CD4-positive, alpha-beta T cell (primary cell): ENCODE data around the gene E2F1. TPM values are rescaled to one million over a fixed set of nuclear protein-coding genes. Genes with fewer than 3 reads are reported as not detected.
A peak's percentile ranks its signal among the peaks of the same experiment; 100 is the strongest.

Source experiments
- ATAC-seq: fragments of 200-7000 bp; cut with Tn5 transposase; one replicate; pipeline ENCODE4 v1.10.0; 2022; ENCODE audit warnings: mild to moderate bottlenecking; ENCODE audit not compliant: poor library complexity
- CTCF ChIA-PET: fragments of 350-600 bp; sonication (Branson Sonifier 250); formaldehyde crosslinking; loops from one replicate; lab custom pipeline; 2021; ENCODE audit warnings: antibody characterized with exemption, inconsistent platforms; lab: Charles Lee
- POLR2A ChIA-PET: fragments of 350-600 bp; sonication (Branson Sonifier 250); formaldehyde crosslinking; loops from one replicate; lab custom pipeline; 2021; ENCODE audit warnings: antibody characterized with exemption, inconsistent platforms; lab: Charles Lee
- DNase-seq, 14 experiments: peaks; one replicate each; pipeline ENCODE4 v3.0.0-alpha.2; 2013 to 2020; ENCODE audit warnings: mixed read lengths in 2 of 14
- H3K27ac ChIP-seq, 2 donors: one replicate each; pipeline versions ENCODE4 v1.5.1 to v1.7.0; 2013; ENCODE audit warnings: low read length in 2 of 2, low read depth in 1 of 2, mild to moderate bottlenecking in 1 of 2
- H3K27me3 ChIP-seq, 2 experiments: 1 replicate in 1 of 2; 2 replicates in 1 of 2; pipeline versions ENCODE4 v1.6.1 to v1.7.0; 2013; ENCODE audit warnings: low read length in 2 of 2, control low read depth in 1 of 2, mild to moderate bottlenecking in 1 of 2, moderate library complexity in 1 of 2; ENCODE audit not compliant: insufficient read depth in 2 of 2, control insufficient read depth in 1 of 2
- H3K36me3 ChIP-seq: one replicate; pipeline ENCODE4 v1.6.1; 2013; ENCODE audit warnings: low read length, control low read depth; ENCODE audit not compliant: insufficient read depth
- H3K4me1 ChIP-seq: one replicate; pipeline ENCODE4 v1.6.1; 2013; ENCODE audit warnings: low read length, control low read depth; ENCODE audit not compliant: insufficient read depth
- H3K4me3 ChIP-seq: one replicate; pipeline ENCODE4 v1.5.1; 2013; ENCODE audit warnings: mild to moderate bottlenecking, low read length, moderate library complexity
- H3K9me3 ChIP-seq, 2 experiments: 1 replicate in 1 of 2; 2 replicates in 1 of 2; pipeline versions ENCODE4 v1.6.1 to v1.7.0; 2013; ENCODE audit warnings: low read length in 2 of 2, mild to moderate bottlenecking in 2 of 2, control low read depth in 1 of 2, moderate library complexity in 1 of 2; ENCODE audit not compliant: control insufficient read depth in 1 of 2, insufficient read depth in 1 of 2
- H3K27ac Mint-ChIP-seq: one replicate; pipeline ENCODE4 v1.8.0; 2020; ENCODE audit warnings: mixed read lengths
- H3K27me3 Mint-ChIP-seq: one replicate; pipeline ENCODE4 v1.8.0; 2021; ENCODE audit warnings: mixed read lengths
- H3K36me3 Mint-ChIP-seq: one replicate; pipeline ENCODE4 v1.8.0; 2021; ENCODE audit warnings: low read depth, mixed read lengths
- H3K4me1 Mint-ChIP-seq: one replicate; pipeline ENCODE4 v1.8.0; 2021; ENCODE audit warnings: low read depth, mixed read lengths
- H3K4me3 Mint-ChIP-seq: one replicate; pipeline ENCODE4 v1.8.0; 2020; ENCODE audit warnings: mild to moderate bottlenecking, mixed read lengths
- H3K9me3 Mint-ChIP-seq: one replicate; pipeline ENCODE4 v1.8.0; 2020; ENCODE audit warnings: mixed read lengths
- CTCF ChIP-seq: fragments of 200-600 bp; IDR thresholded peaks from one replicate; pipeline ENCODE4 v1.8.0; 2022; ENCODE audit warnings: antibody characterized with exemption, mild to moderate bottlenecking
- intact Hi-C, 2 experiments: fragments of 100-400 bp; cut with DNase I in 1 of 2; cut with micrococcal nuclease in 1 of 2; formaldehyde crosslinking; loops; one replicate each; pipeline versions ENCODE4 v1.15.1 to v1.9.0; 2023 to 2025; cut with DNase I, micrococcal nuclease
- total RNA-seq, 174 experiments: library from RNA in 2 of 174; stranded (reverse) in 2 of 174; gene quantifications; one replicate each; pipeline ENCODE4 v1.2.3 and lab custom pipeline; 2021 to 2026

The E2F1 gene
- total RNA-seq, 2 experiments from 2014 or later: 1.2 to 1.6 TPM

- Histone ChIP-seq H3K36me3 (no peaks in the 10 kb centered on the region), H3K27me3 (no peaks in the 10 kb centered on the region), H3K27ac (peak within 1 kb of the TSS; percentile 63 to 69), H3K4me1 (peaks cover 52% of the 10 kb centered on the region), H3K4me3 (peak within 1 kb of the TSS; percentile 72), H3K9me3 (no peaks in the 10 kb centered on the region)
- peak; percentile 54 to 92 (median 69) for DNase-seq
- peaks cover 35% of the 10 kb centered on the region for H3K4me1 Mint-ChIP-seq
- POLR2A ChIA-PET: interaction anchor here (0.6 to 4.0 kb wide), 11 partner anchors 13 to 265 kb away, joined by 3 to 45 read pairs (median 15); partner anchors contain the start of genes CBFA2T2, CDK5RAP1, PXMP4 and SNTA1
- peak; percentile 46 for ATAC-seq
- H3K36me3 Mint-ChIP-seq: no peaks in the 10 kb centered on the region
- intact Hi-C loops: loop anchor here (10.0 kb wide), 2 partner anchors 68 to 1712 kb away; partner anchors contain the start of genes PDRG1 (in 1 of the 2) and ZNF341 (in 1 of the 2)
- peak within 1 kb of the TSS; percentile 92 for H3K27ac Mint-ChIP-seq
- H3K4me3 Mint-ChIP-seq: peak within 1 kb of the TSS; percentile 93
- CTCF ChIA-PET: interaction anchor here (1.0 to 3.3 kb wide), 14 partner anchors 13 to 265 kb away, joined by 3 to 30 read pairs (median 12); partner anchors contain the start of genes CDK5RAP1, PXMP4 and SNTA1
- no peaks in the 10 kb centered on the region for H3K9me3 Mint-ChIP-seq
- TF ChIP-seq CTCF: no peak
- H3K27me3 Mint-ChIP-seq: no peaks in the 10 kb centered on the region
Observed at GRCh38 chr20:33666293-33667244, 19.6 kb downstream of the E2F1 start, which contains the start of gene ACTL10. Gene ACTL10 (plus strand): TSS chr20:33666943. CDS start chr20:33667498, 555 bp downstream.

GRCh38 chr20:33664762-33665144 lies 21.4 kb downstream of the E2F1 start:
- Histone ChIP-seq H3K4me1 (peaks cover 52% of the 10 kb centered on the region), H3K27me3 (no peaks in the 10 kb centered on the region), H3K4me3 (no peak overlapping the region), H3K27ac (peak overlapping the region; percentile 83 to 88), H3K9me3 (no peaks in the 10 kb centered on the region), H3K36me3 (no peaks in the 10 kb centered on the region)
- peaks cover 35% of the 10 kb centered on the region for H3K4me1 Mint-ChIP-seq
- H3K9me3 Mint-ChIP-seq: no peaks in the 10 kb centered on the region
- ChIA-PET POLR2A (interaction anchor here (1.0 to 3.3 kb wide), 9 partner anchors 8 to 447 kb away, joined by 3 to 28 read pairs (median 10); partner anchors contain the start of genes CBFA2T2, EIF2S2, PXMP4 and RALY), CTCF (interaction anchor here (1.3 to 1.8 kb wide), 2 partner anchors 21 to 68 kb away, joined by 3 to 6 read pairs; no protein-coding TSS in a partner anchor)
- no peak for ATAC-seq
- no peaks in the 10 kb centered on the region for H3K36me3 Mint-ChIP-seq
- no peaks in the 10 kb centered on the region for H3K27me3 Mint-ChIP-seq
- peak in 2 of 14 experiments; percentile 32 to 41 for DNase-seq
- intact Hi-C loops: loop anchor here (5.0 to 10.0 kb wide), 6 partner anchors 70 to 1710 kb away; partner anchors contain the start of genes CDK5RAP1 (in 1 of the 2), DYNLRB1 (in 1 of the 2), PDRG1 (in 1 of the 2) and SNTA1 (in 1 of the 2)
- peak overlapping the region; percentile 86 for H3K4me3 Mint-ChIP-seq
- no peak for TF ChIP-seq CTCF
- peak overlapping the region; percentile 83 for H3K27ac Mint-ChIP-seq
